Neural cell (in vitro differentiated cells): ENCODE results near the gene ADCK2.

Experiments
- EP300 ChIP-seq: fragments of 450-650 bp; conservative IDR thresholded peaks from 2 replicates; pipeline ENCODE4 v1.6.1; 2014; ENCODE audit warnings: antibody characterized with exemption, mild to moderate bottlenecking, moderate library complexity; ENCODE audit not compliant: poor library complexity, severe bottlenecking
- EZH2 ChIP-seq: fragments of 200-600, 300-800 bp; shearing (Covaris generic), sonication (generic); IDR thresholded peaks from 2 replicates; pipeline ENCODE4 v1.6.1; 2014; ENCODE audit warnings: antibody characterized with exemption, low read length, borderline replicate concordance, mild to moderate bottlenecking; ENCODE audit not compliant: insufficient read depth, poor library complexity, severe bottlenecking
- POLR2AphosphoS5 ChIP-seq: IDR thresholded peaks from 2 replicates; pipeline ENCODE4 v1.6.1; 2012
- RAD21 ChIP-seq: fragments of 450-650 bp; conservative IDR thresholded peaks from 2 replicates; pipeline ENCODE4 v1.6.1; 2014; ENCODE audit warnings: antibody characterized with exemption, mild to moderate bottlenecking, moderate library complexity
- REST ChIP-seq: IDR thresholded peaks from 2 replicates; pipeline ENCODE4 v1.6.1; 2012; ENCODE audit warnings: borderline replicate concordance
- SMC3 ChIP-seq: fragments of 450-650 bp; conservative IDR thresholded peaks from 2 replicates; pipeline ENCODE4 v1.6.1; 2014; ENCODE audit warnings: antibody characterized with exemption, mild to moderate bottlenecking, moderate library complexity; ENCODE audit not compliant: poor library complexity
- TF ChIP-seq, protein P1 (sequence below): fragments of 450-650 bp; IDR thresholded peaks from 2 replicates; pipeline ENCODE4 v1.5.1; 2014; ENCODE audit warnings: antibody characterized with exemption, mild to moderate bottlenecking, moderate library complexity; ENCODE audit not compliant: poor library complexity, severe bottlenecking

- TF ChIP-seq EZH2 (no peak), RAD21 (no peak), POLR2AphosphoS5 (no peak), EP300 (no peak), REST (no peak), SMC3 (no peak)
- TF ChIP-seq, protein P1, sequence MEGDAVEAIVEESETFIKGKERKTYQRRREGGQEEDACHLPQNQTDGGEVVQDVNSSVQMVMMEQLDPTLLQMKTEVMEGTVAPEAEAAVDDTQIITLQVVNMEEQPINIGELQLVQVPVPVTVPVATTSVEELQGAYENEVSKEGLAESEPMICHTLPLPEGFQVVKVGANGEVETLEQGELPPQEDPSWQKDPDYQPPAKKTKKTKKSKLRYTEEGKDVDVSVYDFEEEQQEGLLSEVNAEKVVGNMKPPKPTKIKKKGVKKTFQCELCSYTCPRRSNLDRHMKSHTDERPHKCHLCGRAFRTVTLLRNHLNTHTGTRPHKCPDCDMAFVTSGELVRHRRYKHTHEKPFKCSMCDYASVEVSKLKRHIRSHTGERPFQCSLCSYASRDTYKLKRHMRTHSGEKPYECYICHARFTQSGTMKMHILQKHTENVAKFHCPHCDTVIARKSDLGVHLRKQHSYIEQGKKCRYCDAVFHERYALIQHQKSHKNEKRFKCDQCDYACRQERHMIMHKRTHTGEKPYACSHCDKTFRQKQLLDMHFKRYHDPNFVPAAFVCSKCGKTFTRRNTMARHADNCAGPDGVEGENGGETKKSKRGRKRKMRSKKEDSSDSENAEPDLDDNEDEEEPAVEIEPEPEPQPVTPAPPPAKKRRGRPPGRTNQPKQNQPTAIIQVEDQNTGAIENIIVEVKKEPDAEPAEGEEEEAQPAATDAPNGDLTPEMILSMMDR: no peak
These were observed 37.4 kb upstream of the ADCK2 start for GRCh38 chr7:140635345-140635744.
